ENCODE results near the gene COL5A1. TPM values are rescaled to one million over a fixed set of nuclear protein-coding genes. Genes with fewer than 3 reads are reported as not detected.
"Not testable (repeated sequence)": the region's sequence is repeated elsewhere in the genome, so short reads cannot be mapped to it uniquely, and the experiment has no call there.

COL5A1 gene
- total RNA-seq, 1 experiment from 2014 or later: 10.1 TPM

DNA sequence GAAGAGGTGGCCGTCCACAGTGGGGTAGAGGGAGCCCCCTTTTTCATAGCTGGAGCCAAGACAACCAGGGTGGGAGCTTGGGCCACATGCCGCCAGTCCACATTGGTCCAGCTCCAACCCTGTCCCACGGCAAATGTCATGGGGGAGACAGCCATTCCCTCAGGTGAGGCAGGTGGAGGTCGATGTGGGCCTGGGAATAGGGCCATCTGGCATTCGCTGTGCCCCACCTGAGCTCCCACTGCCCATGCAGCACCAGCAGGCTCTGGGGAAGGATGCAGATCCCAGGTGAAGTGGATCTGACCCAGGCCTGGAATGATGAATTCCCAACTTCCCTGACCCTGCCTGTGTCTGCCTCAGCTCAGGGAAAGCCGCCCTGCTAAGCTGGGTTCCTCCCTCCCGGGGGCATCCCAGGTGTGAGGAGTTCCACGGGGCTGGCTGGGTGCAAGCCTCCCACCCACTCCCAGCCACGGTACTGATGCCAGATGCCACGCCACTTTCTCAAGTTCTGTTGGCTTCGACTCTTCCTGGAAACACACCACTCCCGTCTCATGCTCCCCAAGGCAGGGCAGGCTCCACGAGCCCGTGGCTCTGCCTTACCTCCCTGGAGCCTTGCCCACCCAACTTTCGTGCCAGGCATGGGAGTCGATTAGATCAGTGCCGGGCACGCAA lies 213.8 kb downstream of the COL5A1 start:
- Histone ChIP-seq H3K4me3 (ENCODE audit: insufficient read depth, low read depth, low read length) (no peak overlapping the region), H3K27me3 (ENCODE audit: control insufficient read depth, insufficient read depth, low read length) (no peaks in the 10 kb centered on the region), H3K36me3 (replicated peaks; ENCODE audit: control insufficient read depth, insufficient read depth, low read length) (no peaks in the 10 kb centered on the region)
- DNase-seq: peak; percentile 22

- Histone ChIP-seq H3K36me3 (replicated peaks; ENCODE audit: control insufficient read depth, insufficient read depth, low read length) (no peaks in the 10 kb centered on the region), H3K4me3 (ENCODE audit: insufficient read depth, low read depth, low read length) (no peak overlapping the region), H3K27me3 (ENCODE audit: control insufficient read depth, insufficient read depth, low read length) (no peaks in the 10 kb centered on the region)
- DNase-seq: peak; percentile 18
Observed at GRCh38 chr9:134855900-134856377, 214.3 kb downstream of the COL5A1 start.

DNA sequence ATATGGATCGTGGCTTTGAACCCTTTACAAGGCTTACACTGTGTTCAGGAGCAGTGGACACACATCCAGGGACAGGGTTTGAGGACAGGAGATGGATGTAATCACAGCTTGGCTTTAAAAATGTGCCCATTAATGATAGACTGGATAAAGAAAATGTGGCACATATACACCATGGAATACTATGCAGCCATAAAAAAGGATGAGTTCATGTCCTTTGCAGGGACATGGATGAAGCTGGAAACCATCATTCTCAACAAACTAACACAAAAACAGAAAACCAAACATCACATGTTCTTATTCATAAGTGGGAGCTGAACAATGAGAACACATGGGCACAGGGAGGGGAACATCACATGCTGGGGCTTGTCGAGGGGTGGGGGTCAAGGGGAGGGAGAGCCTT lies 215.8 kb downstream of the COL5A1 start:
- H3K27me3 ChIP-seq (ENCODE audit: control insufficient read depth, insufficient read depth, low read length); H3K36me3 ChIP-seq (replicated peaks; ENCODE audit: control insufficient read depth, insufficient read depth, low read length); H3K4me3 ChIP-seq (ENCODE audit: insufficient read depth, low read depth, low read length); DNase-seq: not testable (repeated sequence)

DNA sequence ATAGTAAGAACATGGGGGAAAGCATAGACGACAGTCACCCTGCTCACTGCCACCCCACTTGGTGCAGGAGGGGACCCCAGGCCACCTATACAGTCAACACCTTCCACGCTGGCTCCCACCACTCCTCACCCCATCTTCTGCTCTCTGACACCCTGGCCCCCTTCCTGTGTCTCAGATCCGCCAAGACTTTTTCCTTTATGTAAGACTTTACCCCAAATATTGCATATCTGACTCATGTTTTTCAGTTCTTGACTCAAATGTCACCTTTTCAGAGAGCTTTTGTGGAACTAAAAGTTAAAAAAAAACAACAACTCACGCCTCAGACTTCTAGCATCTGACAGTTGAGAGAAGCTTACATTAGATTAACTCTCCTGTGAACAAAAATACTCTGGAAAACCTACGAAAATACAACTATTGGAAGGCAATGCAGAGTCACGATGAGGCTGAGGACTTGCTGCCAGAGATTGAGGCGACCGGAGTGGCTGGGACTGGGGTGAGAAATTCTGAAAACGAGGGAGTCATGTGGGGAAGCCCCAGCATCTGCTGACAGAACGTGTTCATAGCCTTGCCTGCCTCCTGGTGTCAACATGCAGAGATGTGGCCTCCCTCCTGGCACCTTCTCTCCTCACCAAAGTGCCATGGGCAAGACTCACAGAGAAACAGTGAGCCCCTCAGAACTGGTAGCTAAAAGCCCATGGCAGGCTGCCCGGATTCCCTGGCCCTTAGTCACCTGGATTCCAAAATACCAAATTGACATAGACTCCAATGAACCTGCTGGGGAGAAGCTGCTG lies 216.6 kb downstream of the COL5A1 start:
- DNase-seq: peak; percentile 30
- no peaks in the 10 kb centered on the region for H3K36me3 ChIP-seq (replicated peaks; ENCODE audit: control insufficient read depth, insufficient read depth, low read length)
- no peaks in the 10 kb centered on the region for H3K27me3 ChIP-seq (ENCODE audit: control insufficient read depth, insufficient read depth, low read length)
- no peak overlapping the region for H3K4me3 ChIP-seq (ENCODE audit: insufficient read depth, low read depth, low read length)

- Histone ChIP-seq H3K27me3 (ENCODE audit: control insufficient read depth, insufficient read depth, low read length) (no peaks in the 10 kb centered on the region), H3K36me3 (replicated peaks; ENCODE audit: control insufficient read depth, insufficient read depth, low read length) (no peaks in the 10 kb centered on the region), H3K4me3 (ENCODE audit: insufficient read depth, low read depth, low read length) (no peak overlapping the region)
- no peak for DNase-seq
Observed at GRCh38 chr9:134860510-134860909, 218.9 kb downstream of the COL5A1 start.

DNA sequence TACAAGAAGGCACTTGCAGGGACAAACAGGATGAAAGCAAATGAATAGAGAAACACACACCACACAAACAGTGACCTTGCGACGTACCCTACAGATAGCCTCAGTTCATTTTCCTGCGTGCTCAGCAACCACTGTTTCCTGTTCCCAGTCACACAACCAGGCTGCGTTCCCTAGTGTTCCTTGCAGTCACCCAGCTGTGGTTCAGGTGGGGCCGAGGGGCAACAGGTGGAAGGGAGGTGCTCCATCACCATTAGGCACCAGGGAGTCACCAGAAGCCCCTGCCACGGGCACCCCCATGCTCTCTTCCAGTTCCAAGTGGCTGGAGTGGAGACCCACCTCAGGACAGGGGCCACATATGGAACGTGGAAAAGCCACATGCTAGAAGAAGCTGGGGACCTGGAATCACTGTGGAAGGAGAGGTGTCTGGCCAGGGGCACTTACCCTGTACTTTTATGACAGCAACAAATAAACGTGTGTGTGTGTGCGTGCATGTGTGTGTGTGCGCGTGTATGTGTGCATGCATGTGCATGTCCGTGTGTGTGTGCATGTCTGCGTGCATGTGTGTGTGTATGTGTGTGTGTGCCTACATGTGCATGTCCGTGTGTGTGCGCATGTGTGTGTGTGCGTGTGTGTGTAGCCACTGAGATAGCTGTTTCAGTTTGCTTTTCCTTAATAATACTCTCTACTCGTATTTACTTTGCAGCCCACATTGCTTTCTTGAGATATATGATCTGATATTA lies 220.2 kb downstream of the COL5A1 start:
- no peak for DNase-seq
- Histone ChIP-seq H3K36me3 (replicated peaks; ENCODE audit: control insufficient read depth, insufficient read depth, low read length) (no peaks in the 10 kb centered on the region), H3K27me3 (ENCODE audit: control insufficient read depth, insufficient read depth, low read length) (no peaks in the 10 kb centered on the region), H3K4me3 (ENCODE audit: insufficient read depth, low read depth, low read length) (no peak overlapping the region)

DNA sequence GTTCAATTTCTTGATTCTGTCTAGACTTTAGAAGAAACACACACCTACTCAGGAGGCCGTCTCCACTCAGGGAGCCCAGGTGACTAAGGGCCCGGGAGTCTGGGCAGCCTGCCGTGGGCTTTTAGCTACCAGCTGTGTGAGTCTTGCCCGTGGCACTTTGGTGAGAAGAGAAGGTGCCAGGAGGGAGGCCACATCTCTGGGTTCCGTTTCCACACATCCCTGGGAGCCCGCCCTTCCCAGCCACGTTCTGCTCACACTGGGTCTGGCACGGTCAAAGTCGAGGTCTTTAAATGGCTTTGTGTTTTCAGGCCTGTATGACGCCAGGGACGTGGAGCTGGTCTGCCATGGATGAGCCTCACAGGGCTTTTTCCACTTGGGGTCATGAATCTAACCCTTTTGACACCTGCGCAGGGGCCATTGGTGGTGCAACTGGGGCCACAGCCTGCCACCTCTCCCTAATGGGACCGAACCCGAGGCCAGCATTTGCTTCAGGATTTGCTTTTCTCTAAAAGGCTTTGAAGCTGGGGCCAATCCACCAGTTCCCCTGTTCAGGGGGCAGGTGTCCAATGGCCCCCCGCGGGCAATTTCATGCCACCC lies 221.8 kb downstream of the COL5A1 start:
- H3K36me3 ChIP-seq (replicated peaks; ENCODE audit: control insufficient read depth, insufficient read depth, low read length): no peaks in the 10 kb centered on the region
- H3K27me3 ChIP-seq (ENCODE audit: control insufficient read depth, insufficient read depth, low read length): no peaks in the 10 kb centered on the region
- peak; percentile 21 for DNase-seq
- H3K4me3 ChIP-seq (ENCODE audit: insufficient read depth, low read depth, low read length): no peak overlapping the region

GRCh38 chr9:134863941-134864820 lies 222.6 kb downstream of the COL5A1 start:
- DNase-seq: peak; percentile 44
- Histone ChIP-seq H3K27me3 (ENCODE audit: control insufficient read depth, insufficient read depth, low read length) (no peaks in the 10 kb centered on the region), H3K36me3 (replicated peaks; ENCODE audit: control insufficient read depth, insufficient read depth, low read length) (no peaks in the 10 kb centered on the region), H3K4me3 (ENCODE audit: insufficient read depth, low read depth, low read length) (no peak overlapping the region)

DNA sequence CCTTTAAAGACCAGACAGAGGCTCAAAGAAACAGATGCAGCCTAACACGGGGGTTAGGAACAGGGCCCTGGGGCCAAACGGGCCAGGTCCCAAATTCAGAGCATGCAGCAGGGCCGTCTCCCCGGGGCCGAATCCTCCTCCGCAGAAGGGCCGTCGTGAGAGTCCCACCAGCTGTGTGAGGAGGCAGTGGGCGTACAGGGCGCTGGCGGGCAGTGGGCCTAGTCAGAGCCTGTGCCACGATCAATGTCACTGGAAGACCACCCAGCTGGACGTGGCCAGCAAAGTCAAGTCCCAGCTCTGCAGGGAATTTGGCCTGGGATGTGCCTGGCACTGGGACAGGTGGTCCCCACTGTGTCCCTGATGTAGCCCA lies 223.2 kb downstream of the COL5A1 start:
- Histone ChIP-seq H3K36me3 (replicated peaks; ENCODE audit: control insufficient read depth, insufficient read depth, low read length) (no peaks in the 10 kb centered on the region), H3K4me3 (ENCODE audit: insufficient read depth, low read depth, low read length) (no peak overlapping the region), H3K27me3 (ENCODE audit: control insufficient read depth, insufficient read depth, low read length) (no peaks in the 10 kb centered on the region)
- DNase-seq: no peak

DNA sequence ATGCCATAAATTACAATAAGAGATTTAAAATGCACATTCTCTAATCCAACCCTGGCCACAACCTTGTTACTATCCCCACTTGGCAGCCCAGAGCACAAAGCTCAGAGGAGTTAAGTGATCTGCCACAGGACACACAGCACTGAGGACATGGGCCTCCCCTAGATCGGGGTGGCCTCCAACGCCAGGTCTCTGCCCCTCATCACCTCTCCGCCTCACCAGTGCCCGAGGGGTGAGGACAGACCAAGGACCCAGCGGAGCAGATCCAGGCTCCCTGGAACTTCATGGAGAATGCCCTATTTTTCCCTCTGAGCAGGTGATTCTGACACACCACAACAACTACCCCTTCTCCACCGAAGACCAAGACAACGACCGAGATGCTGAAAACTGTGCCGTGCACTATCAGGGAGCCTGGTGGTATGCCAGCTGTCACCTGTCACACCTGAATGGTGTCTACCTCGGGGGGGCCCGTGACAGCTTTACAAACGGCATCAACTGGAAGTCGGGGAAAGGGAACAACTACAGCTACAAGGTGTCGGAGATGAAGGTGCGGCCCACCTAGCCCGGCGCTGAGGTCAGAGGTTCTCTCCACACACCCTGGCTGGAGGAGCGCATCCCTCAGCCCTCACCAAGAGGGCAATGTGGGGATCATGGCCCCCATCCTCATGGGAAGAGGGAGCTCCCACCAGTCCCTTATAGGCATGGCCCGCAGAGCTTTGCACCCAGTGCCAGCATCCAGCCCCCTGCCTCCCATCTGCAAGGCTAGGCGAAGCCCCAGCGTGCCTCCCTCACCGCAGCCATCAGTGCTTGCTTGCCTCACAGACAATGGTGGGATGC lies 226.5 kb downstream of the COL5A1 start:
- Histone ChIP-seq H3K4me3 (ENCODE audit: insufficient read depth, low read depth, low read length) (no peak overlapping the region), H3K36me3 (replicated peaks; ENCODE audit: control insufficient read depth, insufficient read depth, low read length) (no peaks in the 10 kb centered on the region), H3K27me3 (ENCODE audit: control insufficient read depth, insufficient read depth, low read length) (no peaks in the 10 kb centered on the region)
- peak; percentile 22 for DNase-seq

DNA sequence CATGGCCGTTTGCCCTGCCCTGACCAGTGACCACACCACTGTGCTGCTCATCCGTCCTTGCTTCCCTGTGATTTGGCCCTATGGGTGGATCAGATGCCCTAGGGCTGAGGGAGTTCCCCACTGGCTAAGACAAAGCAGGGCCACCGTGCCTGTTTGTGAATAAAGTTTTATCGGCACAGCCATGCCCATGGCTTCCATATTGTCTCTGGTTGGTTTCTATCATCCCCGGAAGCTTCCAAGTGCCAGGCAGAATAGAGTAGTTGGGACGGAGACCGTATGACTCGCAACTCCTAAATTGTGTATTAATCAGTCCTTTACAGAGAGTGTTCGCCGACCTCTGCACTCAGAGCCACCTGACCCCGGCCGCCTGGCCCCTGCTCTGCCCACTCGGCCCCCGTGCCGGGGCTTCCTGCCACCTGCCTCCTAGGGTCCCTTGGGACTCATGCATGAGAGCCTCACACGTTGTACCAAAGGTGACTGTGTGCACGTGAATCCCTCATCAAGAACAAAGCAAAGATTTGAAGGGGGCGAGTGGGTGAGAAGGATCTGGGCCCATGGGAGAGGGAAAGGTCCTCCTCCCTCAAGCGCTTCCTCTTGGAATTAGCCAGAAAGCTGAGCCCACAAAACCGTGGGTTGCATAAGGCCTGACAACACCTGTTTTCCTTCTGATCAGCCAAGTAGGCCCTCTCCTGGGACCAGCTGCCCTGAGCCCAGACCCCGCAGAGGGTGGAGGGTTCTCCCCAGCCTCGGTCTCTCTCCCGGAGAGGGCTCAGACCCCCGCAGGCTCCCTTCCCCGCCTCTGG lies 227.3 kb downstream of the COL5A1 start:
- H3K36me3 ChIP-seq (replicated peaks; ENCODE audit: control insufficient read depth, insufficient read depth, low read length): no peaks in the 10 kb centered on the region
- peak; percentile 19 for DNase-seq
- H3K27me3 ChIP-seq (ENCODE audit: control insufficient read depth, insufficient read depth, low read length): no peaks in the 10 kb centered on the region
- H3K4me3 ChIP-seq (ENCODE audit: insufficient read depth, low read depth, low read length): no peak overlapping the region

- H3K4me3 ChIP-seq (ENCODE audit: insufficient read depth, low read depth, low read length): no peak overlapping the region
- no peaks in the 10 kb centered on the region for H3K36me3 ChIP-seq (replicated peaks; ENCODE audit: control insufficient read depth, insufficient read depth, low read length)
- H3K27me3 ChIP-seq (ENCODE audit: control insufficient read depth, insufficient read depth, low read length): no peaks in the 10 kb centered on the region
- peak; percentile 48 for DNase-seq
Observed at GRCh38 chr9:134869554-134870300, 228.1 kb downstream of the COL5A1 start.
